AG09309 (cell line): ENCODE measurements around the gene WBP1L.
"Not testable (repeated sequence)": the region's sequence is repeated elsewhere in the genome, so short reads cannot be mapped to it uniquely, and the experiment has no call there.

Experiments used
- DNase-seq: peaks from one replicate; pipeline ENCODE4 v3.0.0-alpha.2; 2010; ENCODE audit warnings: low read depth
- H3K4me3 ChIP-seq: 2 replicates; pipeline ENCODE4 v1.5.1; 2011; ENCODE audit warnings: mild to moderate bottlenecking, low read depth, low read length, moderate library complexity; ENCODE audit not compliant: control insufficient read depth
- CTCF ChIP-seq: IDR thresholded peaks from 2 replicates; pipeline ENCODE4 v1.5.1; 2011; ENCODE audit warnings: mild to moderate bottlenecking, low read depth, low read length, inconsistent platforms; ENCODE audit not compliant: insufficient read depth, control insufficient read depth; ENCODE audit errors: missing control alignments

WBP1L gene

GRCh38 chr10:102731222-102731800 is 12.4 kb upstream of the WBP1L start:
- DNase-seq = no peak
- no peak for TF ChIP-seq CTCF
- no peak overlapping the region for H3K4me3 ChIP-seq

- TF ChIP-seq CTCF = no peak
- no peak for DNase-seq
Measured at GRCh38 chr10:102732661-102733060, 11.1 kb upstream of the WBP1L start.

GRCh38 chr10:102735065-102735562 is 8.6 kb upstream of the WBP1L start:
- H3K4me3 ChIP-seq = no peak overlapping the region
- TF ChIP-seq CTCF = no peak
- DNase-seq = no peak

More at GRCh38 chr10:102732661-102733060, 11.1 kb upstream of the WBP1L start:
- H3K4me3 ChIP-seq = no peak overlapping the region

DNA sequence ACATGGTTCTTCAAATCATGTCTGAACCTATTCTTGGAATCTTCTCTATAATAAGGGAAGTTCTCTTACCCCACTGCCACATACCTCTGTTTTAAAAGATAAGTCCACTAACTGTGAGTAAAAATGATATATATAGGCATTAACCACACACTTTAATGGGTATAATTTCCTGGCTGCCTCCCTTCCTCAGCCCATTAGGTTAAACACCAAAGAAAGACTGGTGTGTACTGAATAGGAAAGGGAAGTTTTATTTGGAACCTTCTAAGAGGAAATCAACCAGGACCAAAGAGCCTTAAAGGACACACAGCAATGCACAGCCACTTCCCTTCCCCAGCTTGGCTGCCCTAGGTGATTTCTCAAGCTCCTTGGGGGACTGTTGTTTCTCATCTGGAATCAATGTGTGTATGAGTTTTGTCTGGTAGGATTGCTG is 5.0 kb upstream of the WBP1L start:
- TF ChIP-seq CTCF = no peak
- DNase-seq = no peak

DNA sequence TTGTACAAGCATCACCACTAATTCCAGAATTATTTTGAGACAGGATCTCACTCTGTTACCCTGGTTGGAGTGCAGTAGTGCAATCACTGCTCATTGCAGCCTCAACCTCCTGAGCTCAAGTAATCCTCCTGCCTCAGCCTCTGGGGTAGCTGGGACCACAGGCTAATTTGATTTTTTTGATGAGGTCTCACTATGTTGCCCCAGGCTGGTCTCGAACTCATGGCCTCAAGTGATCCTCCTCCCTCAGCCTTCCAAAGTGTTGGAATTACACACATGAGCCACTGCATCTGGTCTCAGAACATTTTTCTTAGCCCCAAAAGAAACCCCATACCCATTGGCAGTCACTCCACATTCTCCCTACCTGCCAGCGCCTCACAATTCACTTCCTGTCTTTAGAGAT is 3.5 kb upstream of the WBP1L start:
- no peak for TF ChIP-seq CTCF
- no peak overlapping the region for H3K4me3 ChIP-seq
- DNase-seq = no peak

More for the DNA sequence above, 5.0 kb upstream of the WBP1L start:
- no peak overlapping the region for H3K4me3 ChIP-seq

GRCh38 chr10:102741726-102742237 is 2.0 kb upstream of the WBP1L start:
- no peak overlapping the region for H3K4me3 ChIP-seq
- DNase-seq = no peak

DNA sequence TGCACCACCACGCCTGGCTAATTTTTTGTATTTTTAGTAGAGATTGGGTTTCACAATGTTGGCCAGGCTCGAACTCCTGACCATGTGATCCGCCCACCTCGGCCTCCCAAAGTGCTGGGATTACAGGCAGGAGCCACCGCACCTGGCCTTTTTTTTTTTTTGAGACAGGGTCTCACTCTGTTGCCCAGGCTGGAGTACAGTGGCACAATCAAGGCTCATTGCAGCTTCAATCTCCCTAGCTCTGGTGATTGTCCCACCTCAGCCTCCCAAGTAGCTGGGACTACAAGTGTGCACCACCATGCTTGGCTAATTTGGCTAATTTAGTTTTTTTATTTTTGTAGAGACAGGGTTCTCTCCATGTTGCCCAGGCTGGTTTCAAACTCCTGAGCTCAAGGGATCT is 1.4 kb upstream of the WBP1L start:
- DNase-seq, H3K4me3 ChIP-seq: not testable (repeated sequence)

More at GRCh38 chr10:102741726-102742237, 2.0 kb upstream of the WBP1L start:
- TF ChIP-seq CTCF = no peak
